ENCODE data around the gene FZD8.

The FZD8 gene

GRCh38 chr10:35635576-35635975, 6.5 kb downstream of the FZD8 start (continued):
- TF ChIP-seq ZNF26 (tag by site-specific recombination; IDR thresholded peaks at IDR 0.05) (no peak), HOXC10 (CRISPR knock-in tag; IDR thresholded peaks at IDR 0.05) (no peak), ZNF350 (tag by site-specific recombination; IDR thresholded peaks at IDR 0.05) (no peak), ZNF585B (tag by site-specific recombination; IDR thresholded peaks at IDR 0.05) (no peak), TRIM28 (IDR thresholded peaks at IDR 0.05; ENCODE audit: borderline replicate concordance, low read length) (no peak), HOXA7 (CRISPR knock-in tag; IDR thresholded peaks at IDR 0.05; ENCODE audit: borderline replicate concordance) (no peak), ZNF660 (tag by site-specific recombination; IDR thresholded peaks at IDR 0.05) (peak; percentile 82; the same call in 1 of the 2 replicates), SETDB1 (IDR thresholded peaks at IDR 0.05; ENCODE audit: insufficient read length, low read length) (no peak), SP2 (tag by site-specific recombination; IDR thresholded peaks at IDR 0.05) (no peak), SP7 (tag by site-specific recombination; IDR thresholded peaks at IDR 0.05) (peak; percentile 39; the same call in 1 of the 2 replicates), ELK4 (IDR thresholded peaks at IDR 0.05; ENCODE audit: borderline replicate concordance, low read depth, low read length) (no peak), ZNF114 (tag by site-specific recombination; IDR thresholded peaks at IDR 0.05) (no peak), ZNF175 (tag by site-specific recombination; IDR thresholded peaks at IDR 0.05) (no peak), INSM2 (tag by site-specific recombination; IDR thresholded peaks at IDR 0.05) (no peak), SALL2 (tag by site-specific recombination; IDR thresholded peaks at IDR 0.05; ENCODE audit: borderline replicate concordance) (no peak), ZNF202 (tag by site-specific recombination; IDR thresholded peaks at IDR 0.05; ENCODE audit: borderline replicate concordance) (no peak), ZFP3 (tag by site-specific recombination; IDR thresholded peaks at IDR 0.05; ENCODE audit: low read depth) (no peak), ZNF654 (tag by site-specific recombination; IDR thresholded peaks at IDR 0.05; ENCODE audit: low read depth) (peak; percentile 99), ZSCAN16 (tag by site-specific recombination; IDR thresholded peaks at IDR 0.05) (no peak), ZSCAN30 (tag by site-specific recombination; IDR thresholded peaks at IDR 0.05) (peak; percentile 85), ZNF48 (tag by site-specific recombination; IDR thresholded peaks at IDR 0.05) (no peak), ZNF837 (tag by site-specific recombination; IDR thresholded peaks at IDR 0.05) (no peak), ZNF600 (tag by site-specific recombination; IDR thresholded peaks at IDR 0.05) (peak; percentile 40; the same call in 1 of the 2 replicates), ZNF571 (tag by site-specific recombination; IDR thresholded peaks at IDR 0.05) (no peak), ZNF548 (tag by site-specific recombination; IDR thresholded peaks at IDR 0.05) (no peak), ZIC2 (tag by site-specific recombination; IDR thresholded peaks at IDR 0.05) (no peak), ZNF146 (tag by site-specific recombination; IDR thresholded peaks at IDR 0.05) (no peak), ZNF561 (tag by site-specific recombination; IDR thresholded peaks at IDR 0.05; ENCODE audit: borderline replicate concordance) (0 out of 2 replicates have a peak, but pooled peaks have one; percentile 38), GLI2 (tag by site-specific recombination; IDR thresholded peaks at IDR 0.05; ENCODE audit: borderline replicate concordance, low read depth) (no peak), FEZF1 (tag by site-specific recombination; IDR thresholded peaks at IDR 0.05) (no peak), ZNF529 (tag by site-specific recombination; IDR thresholded peaks at IDR 0.05; ENCODE audit: insufficient replicate concordance) (no peak), ZNF560 (tag by site-specific recombination; IDR thresholded peaks at IDR 0.05; ENCODE audit: borderline replicate concordance) (no peak), ZNF223 (tag by site-specific recombination; IDR thresholded peaks at IDR 0.05) (no peak), ZNF112 (tag by site-specific recombination; IDR thresholded peaks at IDR 0.05) (no peak), ZNF473 (tag by site-specific recombination; IDR thresholded peaks at IDR 0.05) (no peak), ZSCAN5A (tag by site-specific recombination; IDR thresholded peaks at IDR 0.05) (no peak), ZNF792 (tag by site-specific recombination; IDR thresholded peaks at IDR 0.05) (no peak), ZNF157 (tag by site-specific recombination; IDR thresholded peaks at IDR 0.05) (no peak)
- TF ChIP-seq, protein P1, sequence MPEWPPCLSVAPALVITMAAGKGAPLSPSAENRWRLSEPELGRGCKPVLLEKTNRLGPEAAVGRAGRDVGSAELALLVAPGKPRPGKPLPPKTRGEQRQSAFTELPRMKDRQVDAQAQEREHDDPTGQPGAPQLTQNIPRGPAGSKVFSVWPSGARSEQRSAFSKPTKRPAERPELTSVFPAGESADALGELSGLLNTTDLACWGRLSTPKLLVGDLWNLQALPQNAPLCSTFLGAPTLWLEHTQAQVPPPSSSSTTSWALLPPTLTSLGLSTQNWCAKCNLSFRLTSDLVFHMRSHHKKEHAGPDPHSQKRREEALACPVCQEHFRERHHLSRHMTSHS (tag by site-specific recombination; IDR thresholded peaks at IDR 0.05) = no peak
